PC-3 (cell line): ENCODE results near the gene PDIA5. TPM values are rescaled to one million over a fixed set of nuclear protein-coding genes. Genes with fewer than 3 reads are reported as not detected.

Source experiments
- ATAC-seq: fragments of 200-7000 bp; cut with Tn5 transposase; 2 replicates; pipeline ENCODE4 v1.9.1; 2020; ENCODE audit warnings: mild to moderate bottlenecking, moderate library complexity
- BruUV-seq: library from RNA; stranded (reverse); fragments of 400-500 nt; replicated peaks from 2 replicates; lab custom pipeline; 2021; lab: Mats Ljungman, UMichigan
- CTCF ChIA-PET: fragments of 300-600 bp; sonication (Branson Sonifier 250); formaldehyde crosslinking; loops from one replicate; lab custom pipeline; 2022; ENCODE audit warnings: antibody characterized with exemption; lab: Charles Lee
- POLR2A ChIA-PET: fragments of 300-600 bp; sonication (Branson Sonifier 250); formaldehyde crosslinking; loops from one replicate; lab custom pipeline; 2022; ENCODE audit warnings: antibody characterized with exemption; ENCODE audit not compliant: unreplicated experiment; lab: Charles Lee
- DNase-seq: peaks from one replicate; pipeline ENCODE4 v3.0.0-alpha.2; 2015
- H2AFZ ChIP-seq: fragments of 300-600 bp; sonication (generic); 2 replicates; pipeline ENCODE4 v1.6.0; 2016; ENCODE audit warnings: antibody characterized with exemption, low read length
- H3F3A ChIP-seq: fragments of 300-600 bp; sonication (generic); one replicate; pipeline ENCODE4 v1.6.0; 2017; ENCODE audit warnings: antibody characterized with exemption, low read length, control low read depth, mild to moderate bottlenecking; ENCODE audit not compliant: unreplicated experiment
- H3K27ac ChIP-seq: fragments of 300-600 bp; sonication (generic); 2 replicates; pipeline ENCODE4 v1.5.1; 2016; ENCODE audit warnings: mild to moderate bottlenecking, low read length
- H3K27me3 ChIP-seq: fragments of 300-600 bp; sonication (generic); 2 replicates; pipeline ENCODE4 v1.6.1; 2016; ENCODE audit warnings: low read length, mixed read lengths
- H3K36me3 ChIP-seq: fragments of 300-600 bp; sonication (generic); 2 replicates; pipeline ENCODE4 v1.6.1; 2016; ENCODE audit warnings: low read depth, mixed run types, low read length, mixed read lengths
- H3K4me1 ChIP-seq: fragments of 300-600 bp; sonication (generic); 2 replicates; pipeline ENCODE4 v1.5.1; 2016; ENCODE audit warnings: low read length; ENCODE audit not compliant: insufficient read depth
- H3K4me2 ChIP-seq: fragments of 300-600 bp; sonication (generic); 2 replicates; pipeline ENCODE4 v1.6.0; 2016; ENCODE audit warnings: low read length
- H3K4me3 ChIP-seq: fragments of 300-600 bp; sonication (generic); 2 replicates; pipeline ENCODE4 v1.5.1; 2016; ENCODE audit warnings: mild to moderate bottlenecking, low read length, mixed read lengths
- H3K79me2 ChIP-seq: fragments of 300-600 bp; sonication (generic); 2 replicates; pipeline ENCODE4 v1.6.1; 2017; ENCODE audit warnings: low read length, mixed read lengths
- H3K9ac ChIP-seq: fragments of 300-600 bp; sonication (generic); 2 replicates; pipeline ENCODE4 v1.6.0; 2016; ENCODE audit warnings: mild to moderate bottlenecking, low read length
- H3K9me2 ChIP-seq: fragments of 300-600 bp; sonication (generic); replicated peaks from 2 replicates; pipeline ENCODE4 v1.6.1; 2016; ENCODE audit warnings: mixed run types, low read length, mixed read lengths
- H3K9me3 ChIP-seq: fragments of 300-600 bp; sonication (generic); 2 replicates; pipeline ENCODE4 v1.6.1; 2016; ENCODE audit warnings: low read length, mixed read lengths
- H4K20me1 ChIP-seq: fragments of 300-600 bp; sonication (generic); 2 replicates; pipeline ENCODE4 v1.6.1; 2016; ENCODE audit warnings: low read length, mixed read lengths
- CTCF ChIP-seq: fragments of 300-600 bp; sonication (generic); conservative IDR thresholded peaks from 2 replicates; pipeline ENCODE4 v1.5.1; 2017; ENCODE audit warnings: antibody characterized with exemption, low read depth, mild to moderate bottlenecking, low read length
- EZH2 ChIP-seq: fragments of 300-600 bp; sonication (generic); IDR thresholded peaks from one replicate; pipeline ENCODE4 v1.6.1; 2017; ENCODE audit warnings: antibody characterized with exemption, mild to moderate bottlenecking, low read length; ENCODE audit not compliant: unreplicated experiment
- EZH2phosphoT487 ChIP-seq: fragments of 300-600 bp; sonication (generic); IDR thresholded peaks from 2 replicates; pipeline ENCODE4 v1.6.1; 2018; ENCODE audit warnings: mild to moderate bottlenecking, antibody characterized with exemption, low read length, borderline replicate concordance
- intact Hi-C: fragments of 100-400 bp; cut with micrococcal nuclease; formaldehyde crosslinking; loops from 2 replicates; pipeline ENCODE4 v1.9.0; 2023
- total RNA-seq: library from RNA; depleted of rRNA; stranded (reverse); fragments of >200 nt; gene quantifications from 2 replicates; pipeline ENCODE4 v1.2.3, GENCODE V29; 2014

PDIA5 gene
- total RNA-seq, 1 experiment from 2014 or later: 24.6 TPM

DNA sequence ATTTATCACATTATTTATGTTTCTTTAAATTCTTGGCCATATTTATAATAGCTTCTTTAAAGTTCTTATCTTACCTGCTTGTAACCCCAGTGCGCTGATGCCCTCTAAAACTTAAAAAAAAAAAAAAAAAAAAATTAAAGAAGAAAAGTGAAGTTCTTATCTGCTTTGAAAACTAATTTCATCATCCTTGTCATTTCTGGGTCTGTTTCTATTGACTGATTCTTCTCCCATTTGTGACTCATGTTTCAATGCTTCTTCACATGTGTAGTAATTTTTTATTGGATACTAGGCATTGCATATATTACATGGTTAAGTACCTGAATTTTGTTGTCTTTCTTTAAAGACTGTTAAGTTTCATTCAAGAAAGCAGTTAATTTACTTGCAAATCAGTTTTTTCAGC lies 131.5 kb downstream of the PDIA5 start:
- Histone ChIP-seq H3K4me2 (no peak overlapping the region), H3K9me2 (no peaks in the 10 kb centered on the region), H3K4me1 (peaks cover 13% of the 10 kb centered on the region), H2AFZ (no peak overlapping the region), H3K36me3 (no peaks in the 10 kb centered on the region), H3F3A (no peaks in the 10 kb centered on the region), H3K27ac (no peak overlapping the region), H3K4me3 (no peak overlapping the region), H3K9me3 (no peaks in the 10 kb centered on the region), H3K9ac (no peak overlapping the region), H3K27me3 (no peaks in the 10 kb centered on the region), H3K79me2 (peaks cover 16% of the 10 kb centered on the region), H4K20me1 (no peaks in the 10 kb centered on the region)
- DNase-seq (no peak), ATAC-seq (no peak)
- POLR2A ChIA-PET: interaction anchor here (0.6 kb wide), 1 partner anchor 72 kb away, joined by 5 read pairs; no protein-coding TSS in a partner anchor
- intact Hi-C loops: no loop called here
- CTCF ChIA-PET: no interaction called here
- BruUV-seq: no TSS peak
- no peak for TF ChIP-seq CTCF
- TF ChIP-seq EZH2phosphoT487: no peak
- no peak for TF ChIP-seq EZH2

GRCh38 chr3:123201223-123201556 lies 134.4 kb downstream of the PDIA5 start:
- no peak for TF ChIP-seq EZH2phosphoT487
- no peak for TF ChIP-seq EZH2
- no peak for TF ChIP-seq CTCF
- H3K9me3 ChIP-seq: no peaks in the 10 kb centered on the region
- no peaks in the 10 kb centered on the region for H3K27me3 ChIP-seq
- ATAC-seq (no peak), DNase-seq (no peak)
- no peaks in the 10 kb centered on the region for H3K9me2 ChIP-seq
- H3K4me1 ChIP-seq: peaks cover 14% of the 10 kb centered on the region
- 0 out of 2 replicates have a peak overlapping the region, but pooled peaks have one; percentile 6 for H3K27ac ChIP-seq
- TSS peak; percentile 98 for BruUV-seq
- H3K36me3 ChIP-seq: no peaks in the 10 kb centered on the region
- no peaks in the 10 kb centered on the region for H4K20me1 ChIP-seq
- peak overlapping the region; percentile 96 for H3K4me3 ChIP-seq
- H2AFZ ChIP-seq: peak overlapping the region; percentile 88
- H3K9ac ChIP-seq: peak overlapping the region; percentile 96
- no peaks in the 10 kb centered on the region for H3F3A ChIP-seq
- peak overlapping the region; percentile 85 for H3K4me2 ChIP-seq
- ChIA-PET POLR2A (interaction anchor here (0.6 to 1.0 kb wide), 2 partner anchors 41 to 43 kb away, joined by 3 to 4 read pairs; no protein-coding TSS in a partner anchor), CTCF (no interaction called here)
- intact Hi-C loops: loop anchor here (5.0 kb wide), 1 partner anchor 134 kb away; the partner anchor contains the start of gene PDIA5
- H3K79me2 ChIP-seq: peaks cover 44% of the 10 kb centered on the region
